Cardiac fibroblast (primary cell): ENCODE measurements around the gene FLT3LG.
A peak's percentile ranks its signal among the peaks of the same experiment; 100 is the strongest.

Source experiments
- DNase-seq, 2 donors: peaks; one replicate each; pipeline versions ENCODE4 v3.0.0 to v3.0.0-alpha.2; 2010; ENCODE audit warnings: low read depth in 2 of 2
- H3K4me3 ChIP-seq, 2 donors: replicated peaks in 1 of 2; 1 replicate in 1 of 2; 2 replicates in 1 of 2; pipeline ENCODE4 v1.5.1; 2011; ENCODE audit warnings: low read depth in 2 of 2, low read length in 2 of 2, mild to moderate bottlenecking in 2 of 2, moderate library complexity in 1 of 2
- CTCF ChIP-seq: IDR thresholded peaks from one replicate; pipeline ENCODE4 v1.5.1; 2011; ENCODE audit warnings: low read depth, mild to moderate bottlenecking, low read length, inconsistent platforms

FLT3LG gene

GRCh38 chr19:49481020-49481683 lies 7.1 kb downstream of the FLT3LG start:
- DNase-seq = no peak
- no peak for TF ChIP-seq CTCF
- H3K4me3 ChIP-seq = no peak overlapping the region

- no peak for TF ChIP-seq CTCF
- no peak overlapping the region for H3K4me3 ChIP-seq
- DNase-seq = no peak
These were observed 12.2 kb downstream of the FLT3LG start for GRCh38 chr19:49486232-49486631.

- no peak overlapping the region for H3K4me3 ChIP-seq
- DNase-seq = no peak
- TF ChIP-seq CTCF = no peak
These were observed 12.8 kb downstream of the FLT3LG start for GRCh38 chr19:49486710-49487276.

- DNase-seq = peak; percentile 100
- no peak for TF ChIP-seq CTCF
- peak within 1 kb of the TSS; percentile 87 to 96 for H3K4me3 ChIP-seq
These were observed 13.4 kb downstream of the FLT3LG start, which contains the start of gene RPL13A for GRCh38 chr19:49487277-49488045. TSS of gene RPL13A (plus strand) at chr19:49487608. CDS start at chr19:49487630, 22 bp downstream.

- TF ChIP-seq CTCF = no peak
- DNase-seq = no peak
These were observed 14.2 kb downstream of the FLT3LG start for GRCh38 chr19:49488046-49488862.

GRCh38 chr19:49488863-49489537 lies 15.0 kb downstream of the FLT3LG start:
- DNase-seq = peak in 1 of 2 donors; percentile 41
- TF ChIP-seq CTCF = no peak
- H3K4me3 ChIP-seq = peak overlapping the region; percentile 87 to 96

More at GRCh38 chr19:49488046-49488862, 14.2 kb downstream of the FLT3LG start:
- peak overlapping the region; percentile 87 to 96 for H3K4me3 ChIP-seq
